H9 (cell line): ENCODE data around the gene ARF4. TPM values are rescaled to one million over a fixed set of nuclear protein-coding genes. Genes with fewer than 3 reads are reported as not detected.

Experiments
- DNase-seq: peaks from one replicate; pipeline ENCODE4 v3.0.0-alpha.2; 2017
- H2AFZ ChIP-seq: one replicate; pipeline ENCODE4 v1.6.1; 2013; ENCODE audit warnings: mild to moderate bottlenecking, low read length, control low read depth, moderate library complexity
- H2AK5ac ChIP-seq: 2 replicates; pipeline ENCODE4 v1.6.1; 2013; ENCODE audit warnings: low read length, control low read depth, mixed read lengths; ENCODE audit not compliant: insufficient read length
- H2BK120ac ChIP-seq: one replicate; pipeline ENCODE4 v1.6.1; 2013; ENCODE audit warnings: low read depth, mild to moderate bottlenecking, low read length, control low read depth, inconsistent platforms; ENCODE audit not compliant: poor library complexity, severe bottlenecking
- H2BK12ac ChIP-seq: 2 replicates; pipeline ENCODE4 v1.6.1; 2013; ENCODE audit warnings: low read length, control low read depth, mixed read lengths, low read depth; ENCODE audit not compliant: insufficient read length
- H2BK15ac ChIP-seq: 2 replicates; pipeline ENCODE4 v1.6.1; 2013; ENCODE audit warnings: low read depth, low read length, control low read depth
- H2BK20ac ChIP-seq: one replicate; pipeline ENCODE4 v1.6.1; 2013; ENCODE audit warnings: low read depth, mild to moderate bottlenecking, low read length, control low read depth, inconsistent platforms; ENCODE audit not compliant: poor library complexity, severe bottlenecking
- H2BK5ac ChIP-seq: 2 replicates; pipeline ENCODE4 v1.6.1; 2013; ENCODE audit warnings: low read length, control low read depth, mixed read lengths; ENCODE audit not compliant: insufficient read length
- H3K14ac ChIP-seq: 2 replicates; pipeline ENCODE4 v1.6.1; 2013; ENCODE audit warnings: low read length, control low read depth; ENCODE audit not compliant: insufficient read depth
- H3K18ac ChIP-seq: 2 replicates; pipeline ENCODE4 v1.6.1; 2013; ENCODE audit warnings: low read depth, mild to moderate bottlenecking, mixed read lengths, low read length, control low read depth; ENCODE audit not compliant: insufficient read length
- H3K23ac ChIP-seq: 2 replicates; pipeline ENCODE4 v1.6.1; 2013; ENCODE audit warnings: low read length, control low read depth, mixed read lengths, low read depth; ENCODE audit not compliant: insufficient read length
- H3K23me2 ChIP-seq: 2 replicates; pipeline ENCODE4 v1.6.1; 2013; ENCODE audit warnings: low read depth, mild to moderate bottlenecking, mixed read lengths, low read length, control low read depth; ENCODE audit not compliant: insufficient read length, poor library complexity, severe bottlenecking
- H3K27ac ChIP-seq: 2 replicates; pipeline ENCODE4 v1.5.1; 2013; ENCODE audit warnings: low read length, control low read depth, mixed read lengths, low read depth; ENCODE audit not compliant: insufficient read length
- H3K27me3 ChIP-seq: 2 replicates; pipeline ENCODE4 v1.6.1; 2013; ENCODE audit warnings: low read length, control low read depth, inconsistent platforms; ENCODE audit not compliant: insufficient read depth
- H3K4ac ChIP-seq: 2 replicates; pipeline ENCODE4 v1.6.1; 2013; ENCODE audit warnings: low read depth, mild to moderate bottlenecking, control low read depth, inconsistent platforms, low read length, moderate library complexity
- H3K4me1 ChIP-seq: 2 replicates; pipeline ENCODE4 v1.6.1; 2013; ENCODE audit warnings: low read length, control low read depth, inconsistent platforms; ENCODE audit not compliant: insufficient read depth
- H3K4me2 ChIP-seq: 2 replicates; pipeline ENCODE4 v1.6.1; 2013; ENCODE audit warnings: low read length, control low read depth, mixed read lengths; ENCODE audit not compliant: insufficient read length, insufficient read depth
- H3K56ac ChIP-seq: 2 replicates; pipeline ENCODE4 v1.6.1; 2013; ENCODE audit warnings: low read depth, mild to moderate bottlenecking, mixed read lengths, low read length, control low read depth; ENCODE audit not compliant: insufficient read length
- H3K79me1 ChIP-seq: 2 replicates; pipeline ENCODE4 v1.6.1; 2013; ENCODE audit warnings: low read depth, mild to moderate bottlenecking, moderate library complexity, low read length, control low read depth, inconsistent platforms; ENCODE audit not compliant: insufficient read depth, poor library complexity, severe bottlenecking
- H3K79me2 ChIP-seq: 2 replicates; pipeline ENCODE4 v1.6.1; 2013; ENCODE audit warnings: low read length, control low read depth, inconsistent platforms; ENCODE audit not compliant: insufficient read depth
- H3K9ac ChIP-seq: 2 replicates; pipeline ENCODE4 v1.6.1; 2013; ENCODE audit warnings: low read length, control low read depth, mixed read lengths; ENCODE audit not compliant: insufficient read length; ENCODE audit errors: extremely low read depth
- H3K9me3 ChIP-seq: one replicate; pipeline ENCODE4 v1.6.1; 2013; ENCODE audit warnings: low read depth, low read length, inconsistent platforms; ENCODE audit not compliant: control insufficient read depth
- H3T11ph ChIP-seq: one replicate; pipeline ENCODE4 v1.6.1; 2013; ENCODE audit warnings: mild to moderate bottlenecking, low read length, control low read depth, inconsistent platforms
- H4K20me1 ChIP-seq: one replicate; pipeline ENCODE4 v1.6.1; 2013; ENCODE audit not compliant: control insufficient read depth, insufficient read length, insufficient read depth
- H4K5ac ChIP-seq: 2 replicates; pipeline ENCODE4 v1.6.1; 2013; ENCODE audit warnings: low read depth, mild to moderate bottlenecking, mixed read lengths, low read length, control low read depth; ENCODE audit not compliant: insufficient read length
- H4K8ac ChIP-seq: replicated peaks from 2 replicates; pipeline ENCODE4 v1.6.1; 2013; ENCODE audit warnings: low read length, control low read depth, mixed read lengths, low read depth; ENCODE audit not compliant: insufficient read length
- H4K91ac ChIP-seq: 2 replicates; pipeline ENCODE4 v1.6.1; 2013; ENCODE audit warnings: low read depth, mild to moderate bottlenecking, moderate library complexity, mixed read lengths, low read length, control low read depth; ENCODE audit not compliant: insufficient read length
- H3K27ac Mint-ChIP-seq, 3 experiments: 2 replicates in 2 of 3; 3 replicates in 1 of 3; pipeline ENCODE4 v1.8.0; 2020 to 2021; ENCODE audit warnings: mixed read lengths in 3 of 3, mild to moderate bottlenecking in 1 of 3, moderate library complexity in 1 of 3
- H3K27me3 Mint-ChIP-seq: 2 replicates; pipeline ENCODE4 v1.8.0; 2021; ENCODE audit warnings: low read depth, mild to moderate bottlenecking, moderate library complexity, mixed read lengths
- H3K36me3 Mint-ChIP-seq, 3 experiments: 2 replicates in 2 of 3; 3 replicates in 1 of 3; pipeline ENCODE4 v1.8.0; 2020 to 2021; ENCODE audit warnings: low read depth in 3 of 3, mixed read lengths in 3 of 3; ENCODE audit not compliant: insufficient read depth in 1 of 3
- H3K4me1 Mint-ChIP-seq, 2 experiments: 2 replicates each; pipeline ENCODE4 v1.8.0; 2020; ENCODE audit warnings: mixed read lengths in 2 of 2
- H3K4me3 Mint-ChIP-seq, 2 experiments: 2 replicates in 1 of 2; 3 replicates in 1 of 2; pipeline ENCODE4 v1.8.0; 2020 to 2021; ENCODE audit warnings: mild to moderate bottlenecking in 2 of 2, mixed read lengths in 2 of 2, moderate library complexity in 1 of 2
- H3K9me3 Mint-ChIP-seq, 2 experiments: 2 replicates in 1 of 2; 3 replicates in 1 of 2; pipeline ENCODE4 v1.8.0; 2020; ENCODE audit warnings: mild to moderate bottlenecking in 2 of 2, mixed read lengths in 2 of 2, moderate library complexity in 1 of 2
- WGBS: extraction: QIAGEN DNeasy Blood & Tissue Kit; methylation state at CpG from one replicate; pipeline ENCODE4 v1.1.7; 2013; ENCODE audit warnings: missing lambda C conversion rate, low lambda C conversion rate, mixed read lengths; ENCODE audit not compliant: insufficient read length; ENCODE audit errors: extremely low coverage; 5-methylcytosine and 5-hydroxymethylcytosine counted together
- total RNA-seq: library from RNA; stranded (reverse); gene quantifications from 2 replicates; pipeline ENCODE4 v1.2.1, GENCODE V29; 2021
- TF ChIP-seq, protein P1 (sequence below): fragments of 200-600 bp; sonication (generic); conservative IDR thresholded peaks from 3 replicates; pipeline ENCODE4 v1.8.0; 2021; ENCODE audit warnings: antibody characterized with exemption, mild to moderate bottlenecking

Gene ARF4
- total RNA-seq, 1 experiment from 2014 or later, result 160 TPM

DNA sequence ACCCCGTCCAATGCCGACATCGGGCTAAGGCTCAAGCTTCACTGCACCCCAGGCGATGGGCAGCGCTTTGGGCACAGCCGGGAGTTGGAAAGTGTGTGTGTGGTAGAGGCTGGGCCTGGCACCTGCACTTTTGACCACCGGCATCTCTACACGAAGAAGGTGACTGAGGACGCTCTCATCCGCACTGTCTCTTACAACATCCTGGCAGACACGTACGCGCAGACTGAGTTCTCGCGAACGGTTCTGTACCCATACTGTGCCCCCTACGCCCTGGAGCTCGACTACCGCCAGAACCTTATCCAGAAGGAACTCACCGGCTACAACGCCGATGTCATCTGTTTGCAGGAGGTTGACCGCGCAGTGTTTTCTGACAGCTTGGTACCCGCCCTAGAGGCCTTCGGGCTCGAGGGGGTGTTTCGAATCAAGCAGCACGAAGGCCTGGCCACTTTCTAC lies 40.0 kb downstream of the ARF4 start:
- Mint-ChIP-seq H3K27ac (no peak overlapping the region), H3K36me3 (peaks cover 0 to 18% (median 16%) of the 10 kb centered on the region in 3 experiments; a peak in 6 of 7 replicates), H3K27me3 (peaks cover 9% of the 10 kb centered on the region; the same call in 1 of the 2 replicates), H3K9me3 (no peaks in the 10 kb centered on the region), H3K4me3 (peak overlapping the region; percentile 88 to 89), H3K4me1 (peaks cover 14 to 20% of the 10 kb centered on the region in 2 experiments)
- Histone ChIP-seq H3K79me1 (no peaks in the 10 kb centered on the region), H3K4me2 (peak overlapping the region; percentile 75), H2BK120ac (no peak overlapping the region), H3K4me1 (no peaks in the 10 kb centered on the region), H4K5ac (no peak overlapping the region), H3T11ph (no peak overlapping the region), H4K20me1 (no peaks in the 10 kb centered on the region), H4K91ac (no peak overlapping the region), H3K9ac (peak overlapping the region; percentile 31), H2BK12ac (no peak overlapping the region), H2AFZ (no peak overlapping the region), H3K9me3 (no peaks in the 10 kb centered on the region), H3K79me2 (no peaks in the 10 kb centered on the region), H3K27me3 (no peaks in the 10 kb centered on the region), H4K8ac (no peak overlapping the region), H3K23me2 (peaks cover 10% of the 10 kb centered on the region), H3K4ac (no peak overlapping the region), H2BK5ac (no peak overlapping the region), H3K23ac (no peak overlapping the region), H2BK15ac (no peak overlapping the region), H3K18ac (no peak overlapping the region), H3K56ac (no peak overlapping the region), H2BK20ac (no peak overlapping the region), H2AK5ac (no peak overlapping the region), H3K27ac (no peak overlapping the region), H3K14ac (no peak overlapping the region)
- TF ChIP-seq, protein P1, sequence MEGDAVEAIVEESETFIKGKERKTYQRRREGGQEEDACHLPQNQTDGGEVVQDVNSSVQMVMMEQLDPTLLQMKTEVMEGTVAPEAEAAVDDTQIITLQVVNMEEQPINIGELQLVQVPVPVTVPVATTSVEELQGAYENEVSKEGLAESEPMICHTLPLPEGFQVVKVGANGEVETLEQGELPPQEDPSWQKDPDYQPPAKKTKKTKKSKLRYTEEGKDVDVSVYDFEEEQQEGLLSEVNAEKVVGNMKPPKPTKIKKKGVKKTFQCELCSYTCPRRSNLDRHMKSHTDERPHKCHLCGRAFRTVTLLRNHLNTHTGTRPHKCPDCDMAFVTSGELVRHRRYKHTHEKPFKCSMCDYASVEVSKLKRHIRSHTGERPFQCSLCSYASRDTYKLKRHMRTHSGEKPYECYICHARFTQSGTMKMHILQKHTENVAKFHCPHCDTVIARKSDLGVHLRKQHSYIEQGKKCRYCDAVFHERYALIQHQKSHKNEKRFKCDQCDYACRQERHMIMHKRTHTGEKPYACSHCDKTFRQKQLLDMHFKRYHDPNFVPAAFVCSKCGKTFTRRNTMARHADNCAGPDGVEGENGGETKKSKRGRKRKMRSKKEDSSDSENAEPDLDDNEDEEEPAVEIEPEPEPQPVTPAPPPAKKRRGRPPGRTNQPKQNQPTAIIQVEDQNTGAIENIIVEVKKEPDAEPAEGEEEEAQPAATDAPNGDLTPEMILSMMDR, result no peak
- no CpG with 5 or more reads among the region's 29 CpGs for WGBS
- DNase-seq, result peak; percentile 49
